GM13976 (cell line): Measurements from ENCODE around the gene SEL1L.

Experiments used
- DNase-seq: peaks from one replicate; pipeline ENCODE4 v3.0.0; 2012; ENCODE audit warnings: low spot score
- in situ Hi-C: fragments of 300-500 bp; cut with MboI; formaldehyde crosslinking; loops from one replicate; pipeline ENCODE4 v1.12.0; 2022; ENCODE audit warnings: low sequenced_read_pairs, mixed read lengths, inconsistent platforms; ENCODE audit not compliant: unreplicated experiment
- TF ChIP-seq, protein P1 (sequence below): IDR thresholded peaks from 2 replicates; pipeline ENCODE4 v1.5.1; 2012; ENCODE audit warnings: borderline replicate concordance, mild to moderate bottlenecking; ENCODE audit not compliant: insufficient read depth; ENCODE audit errors: extremely low read depth, missing control alignments, control extremely low read depth

Gene SEL1L

DNA sequence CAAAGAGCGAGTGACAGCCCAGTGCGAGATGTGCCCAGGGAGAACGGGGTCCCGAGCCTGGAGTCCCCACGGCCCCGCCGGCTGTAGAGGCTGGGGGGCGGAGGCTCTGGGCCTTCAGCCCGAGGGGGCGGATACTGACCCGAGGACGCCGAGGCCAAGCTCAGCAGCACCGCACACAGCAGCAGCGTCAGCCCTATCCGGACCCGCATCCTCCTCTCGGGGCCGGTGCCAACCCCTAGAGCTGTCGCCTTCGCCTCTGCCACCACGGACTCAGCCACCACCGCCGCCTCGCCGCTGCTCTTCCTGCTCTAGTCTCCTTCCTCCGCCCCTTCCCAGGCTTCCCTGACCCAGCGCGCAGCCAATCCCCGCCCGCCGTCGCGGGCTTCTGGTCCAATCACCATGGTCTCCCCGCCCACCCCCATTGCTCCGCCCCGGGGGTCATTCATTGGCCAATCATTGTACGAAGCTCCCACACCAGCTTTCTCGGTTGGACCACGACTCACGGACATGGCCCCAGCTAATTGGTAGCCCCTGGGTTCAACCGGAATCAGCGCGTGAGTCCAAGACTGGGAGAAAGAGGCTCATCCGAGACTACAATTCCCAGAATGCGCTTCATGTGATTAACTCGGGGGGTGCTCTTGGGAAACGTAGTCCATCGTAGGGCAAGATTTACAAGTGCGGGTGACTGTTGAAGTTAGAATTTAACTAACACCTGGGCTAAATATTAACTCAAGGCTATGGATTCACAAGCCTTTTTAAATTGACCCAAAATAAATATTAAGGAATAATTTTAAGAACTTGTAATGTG is at the start of gene SEL1L:
TSS of gene SEL1L (minus strand) at position 318 of the 808 bp plus-strand sequence. CDS start at position 209, 109 bp downstream.
- TF ChIP-seq, protein P1, sequence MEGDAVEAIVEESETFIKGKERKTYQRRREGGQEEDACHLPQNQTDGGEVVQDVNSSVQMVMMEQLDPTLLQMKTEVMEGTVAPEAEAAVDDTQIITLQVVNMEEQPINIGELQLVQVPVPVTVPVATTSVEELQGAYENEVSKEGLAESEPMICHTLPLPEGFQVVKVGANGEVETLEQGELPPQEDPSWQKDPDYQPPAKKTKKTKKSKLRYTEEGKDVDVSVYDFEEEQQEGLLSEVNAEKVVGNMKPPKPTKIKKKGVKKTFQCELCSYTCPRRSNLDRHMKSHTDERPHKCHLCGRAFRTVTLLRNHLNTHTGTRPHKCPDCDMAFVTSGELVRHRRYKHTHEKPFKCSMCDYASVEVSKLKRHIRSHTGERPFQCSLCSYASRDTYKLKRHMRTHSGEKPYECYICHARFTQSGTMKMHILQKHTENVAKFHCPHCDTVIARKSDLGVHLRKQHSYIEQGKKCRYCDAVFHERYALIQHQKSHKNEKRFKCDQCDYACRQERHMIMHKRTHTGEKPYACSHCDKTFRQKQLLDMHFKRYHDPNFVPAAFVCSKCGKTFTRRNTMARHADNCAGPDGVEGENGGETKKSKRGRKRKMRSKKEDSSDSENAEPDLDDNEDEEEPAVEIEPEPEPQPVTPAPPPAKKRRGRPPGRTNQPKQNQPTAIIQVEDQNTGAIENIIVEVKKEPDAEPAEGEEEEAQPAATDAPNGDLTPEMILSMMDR: no peak
- in situ Hi-C loops: no loop called here
- DNase-seq: peak; percentile 91

DNA sequence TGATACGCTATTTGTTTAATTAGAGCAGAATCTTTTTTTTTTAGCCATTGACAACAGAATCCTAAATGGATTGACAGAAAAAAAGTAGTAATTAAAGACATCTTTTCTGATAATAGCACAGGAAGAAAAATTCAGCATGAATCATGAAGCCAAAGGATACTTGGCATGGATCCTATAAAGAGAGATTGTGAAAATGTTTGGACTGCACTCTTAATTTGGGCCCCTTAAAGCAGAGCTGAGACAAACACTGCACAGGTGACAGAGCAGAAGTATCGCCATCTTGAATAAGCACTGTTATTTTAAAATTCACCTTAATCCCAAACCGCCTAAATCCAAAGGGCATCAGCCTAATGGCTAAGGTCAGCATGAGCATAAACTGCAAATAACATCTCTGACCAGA is 48.8 kb upstream of the SEL1L start:
- DNase-seq: no peak
- TF ChIP-seq, protein P1: no peak
- in situ Hi-C loops: no loop called here

DNA sequence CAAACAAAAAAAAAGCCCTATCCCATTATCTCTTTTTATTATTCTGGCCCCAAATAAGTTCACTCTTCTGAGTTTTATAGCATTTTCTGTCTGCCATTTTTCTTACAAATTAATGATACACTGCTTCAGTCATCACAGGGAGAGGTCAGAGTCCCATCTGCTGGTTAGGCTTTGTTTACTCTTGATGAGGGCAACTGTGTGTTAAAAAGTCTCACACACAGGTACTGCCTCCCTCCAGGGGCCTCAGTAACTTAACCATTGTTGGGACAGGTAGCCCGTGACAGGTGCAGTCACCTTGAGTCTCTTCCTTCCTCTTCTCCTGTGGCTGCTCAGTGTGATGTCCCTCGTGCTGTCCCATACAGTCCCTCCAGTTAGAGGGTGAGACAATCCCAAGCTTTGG is 45.5 kb upstream of the SEL1L start:
- no peak for DNase-seq
- in situ Hi-C loops: no loop called here
- TF ChIP-seq, protein P1: no peak

GRCh38 chr14:81571437-81571836 is 37.8 kb upstream of the SEL1L start:
- in situ Hi-C loops: no loop called here
- DNase-seq: no peak
- TF ChIP-seq, protein P1: no peak

DNA sequence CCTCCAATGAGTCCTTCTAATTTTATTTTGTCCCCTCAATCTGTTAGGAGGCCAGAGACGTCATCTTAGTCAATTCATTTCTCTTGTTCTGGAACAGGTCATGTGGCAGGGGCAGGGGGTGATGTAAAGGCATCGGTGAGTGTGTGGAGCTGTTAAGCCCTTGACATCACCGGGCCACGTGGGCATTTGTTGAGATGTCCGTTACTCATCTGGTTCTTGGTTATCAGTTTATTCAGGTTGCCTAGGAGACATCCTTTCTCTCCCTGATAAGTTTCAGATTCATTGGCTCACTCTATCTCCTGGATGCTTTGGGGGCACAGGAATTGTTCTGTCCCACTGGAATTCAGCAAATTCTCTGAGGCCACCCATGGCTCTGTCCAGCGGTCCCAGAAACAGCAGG is 33.6 kb upstream of the SEL1L start:
- no peak for DNase-seq
- TF ChIP-seq, protein P1: no peak
- in situ Hi-C loops: no loop called here

GRCh38 chr14:81565441-81566290 is 32.0 kb upstream of the SEL1L start:
- TF ChIP-seq, protein P1: peak; percentile 34
- in situ Hi-C loops: no loop called here
- DNase-seq: peak; percentile 47
